Liver (tissue), 9 donors: ENCODE data around the gene TNFSF15. TPM values are rescaled to one million over a fixed set of nuclear protein-coding genes. Genes with fewer than 3 reads are reported as not detected.

Experiments used
- DNase-seq: peaks from one replicate; pipeline ENCODE4 v3.0.0-alpha.2; 2017; ENCODE audit warnings: low spot score
- H3K27ac ChIP-seq, 2 donors: one replicate each; pipeline ENCODE4 v1.7.0; 2013; ENCODE audit warnings: inconsistent platforms in 2 of 2, low read length in 2 of 2, control low read depth in 1 of 2, low read depth in 1 of 2, mild to moderate bottlenecking in 1 of 2
- H3K27me3 ChIP-seq, 4 donors: one replicate each; pipeline versions ENCODE4 v1.6.1 to v1.7.0; 2013; ENCODE audit warnings: low read length in 3 of 4, inconsistent platforms in 1 of 4, mild to moderate bottlenecking in 1 of 4, moderate library complexity in 1 of 4; ENCODE audit not compliant: control insufficient read depth in 4 of 4, insufficient read depth in 4 of 4
- H3K36me3 ChIP-seq, 4 donors: one replicate each; pipeline versions ENCODE4 v1.6.1 to v1.7.0; 2013; ENCODE audit warnings: low read length in 3 of 4, mild to moderate bottlenecking in 3 of 4, low read depth in 1 of 4, moderate library complexity in 1 of 4; ENCODE audit not compliant: control insufficient read depth in 4 of 4, insufficient read depth in 3 of 4
- H3K4me1 ChIP-seq, 4 donors: one replicate each; pipeline versions ENCODE4 v1.6.1 to v1.7.0; 2013; ENCODE audit warnings: low read length in 3 of 4, mild to moderate bottlenecking in 3 of 4, moderate library complexity in 1 of 4; ENCODE audit not compliant: control insufficient read depth in 4 of 4, insufficient read depth in 4 of 4
- H3K4me3 ChIP-seq, 3 donors: one replicate each; pipeline versions ENCODE4 v1.6.1 to v1.7.0; 2013; ENCODE audit warnings: low read length in 3 of 3, control low read depth in 1 of 3, low read depth in 1 of 3, mild to moderate bottlenecking in 1 of 3
- H3K9ac ChIP-seq, 2 donors: one replicate each; pipeline ENCODE4 v1.7.0; 2013; ENCODE audit warnings: low read length in 2 of 2, mild to moderate bottlenecking in 2 of 2, moderate library complexity in 2 of 2, control low read depth in 1 of 2, low read depth in 1 of 2
- H3K9me3 ChIP-seq, 4 donors: one replicate each; pipeline versions ENCODE4 v1.6.1 to v1.7.0; 2013; ENCODE audit warnings: low read length in 3 of 4; ENCODE audit not compliant: control insufficient read depth in 4 of 4
- CTCF ChIP-seq: fragments of 150-350 bp; IDR thresholded peaks from 2 replicates; pipeline ENCODE4 v1.5.1; 2017; ENCODE audit warnings: improper control_type of control experiment, low read depth, low read length; ENCODE audit not compliant: missing input control
- EGR1 ChIP-seq, 2 donors: IDR thresholded peaks; 2 replicates each; pipeline ENCODE4 v1.6.1; 2016 to 2018; ENCODE audit warnings: antibody characterized with exemption in 2 of 2, low read depth in 2 of 2
- FOXA1 ChIP-seq: IDR thresholded peaks from 2 replicates; pipeline ENCODE4 v1.6.1; 2016; ENCODE audit warnings: antibody characterized with exemption
- FOXA2 ChIP-seq: IDR thresholded peaks from 2 replicates; pipeline ENCODE4 v1.6.1; 2016; ENCODE audit warnings: antibody characterized with exemption
- GABPA ChIP-seq, 2 donors: IDR thresholded peaks in 1 of 2; conservative IDR thresholded peaks in 1 of 2; 2 replicates each; pipeline ENCODE4 v1.6.1; 2016; ENCODE audit warnings: antibody characterized with exemption in 2 of 2, mild to moderate bottlenecking in 1 of 2, moderate library complexity in 1 of 2
- HNF4A ChIP-seq, 2 donors: conservative IDR thresholded peaks; 2 replicates each; pipeline ENCODE4 v1.6.1; 2016; ENCODE audit warnings: antibody characterized with exemption in 2 of 2, mild to moderate bottlenecking in 2 of 2
- HNF4G ChIP-seq: IDR thresholded peaks from 2 replicates; pipeline ENCODE4 v1.6.1; 2016; ENCODE audit warnings: antibody characterized with exemption
- JUND ChIP-seq, 2 donors: IDR thresholded peaks; 2 replicates each; pipeline ENCODE4 v1.6.1; 2016; ENCODE audit warnings: antibody characterized with exemption in 2 of 2
- MAX ChIP-seq: IDR thresholded peaks from 2 replicates; pipeline ENCODE4 v1.6.1; 2016; ENCODE audit warnings: antibody characterized with exemption
- NR2F2 ChIP-seq: IDR thresholded peaks from 2 replicates; pipeline ENCODE4 v1.6.1; 2016; ENCODE audit warnings: antibody characterized with exemption
- RAD21 ChIP-seq, 2 donors: IDR thresholded peaks; 2 replicates each; pipeline ENCODE4 v1.6.1; 2016; ENCODE audit warnings: antibody characterized with exemption in 2 of 2, mild to moderate bottlenecking in 2 of 2
- REST ChIP-seq: IDR thresholded peaks from 2 replicates; pipeline ENCODE4 v1.6.1; 2016; ENCODE audit warnings: antibody characterized with exemption, mild to moderate bottlenecking
- RXRA ChIP-seq, 2 donors: IDR thresholded peaks; 2 replicates each; pipeline ENCODE4 v1.6.1; 2017 to 2018; ENCODE audit warnings: antibody characterized with exemption in 2 of 2, mild to moderate bottlenecking in 1 of 2
- SP1 ChIP-seq: IDR thresholded peaks from 2 replicates; pipeline ENCODE4 v1.6.1; 2018; ENCODE audit warnings: antibody characterized with exemption, mild to moderate bottlenecking
- TAF1 ChIP-seq: conservative IDR thresholded peaks from 2 replicates; pipeline ENCODE4 v1.6.1; 2016; ENCODE audit warnings: antibody characterized with exemption, mild to moderate bottlenecking
- YY1 ChIP-seq: IDR thresholded peaks from 2 replicates; pipeline ENCODE4 v1.6.1; 2016; ENCODE audit warnings: antibody characterized with exemption, mild to moderate bottlenecking
- ZBTB33 ChIP-seq: IDR thresholded peaks from 2 replicates; pipeline ENCODE4 v1.6.1; 2016; ENCODE audit warnings: antibody characterized with exemption
- WGBS: extraction: QIAGEN DNeasy Blood & Tissue Kit; methylation state at CpG from one replicate; pipeline ENCODE4 v1.1.7; 2013; 5-methylcytosine and 5-hydroxymethylcytosine counted together
- polyA plus RNA-seq, 2 donors: library from polyadenylated mRNA; stranded (reverse) in 1 of 2; unstranded in 1 of 2; fragments of 200-250 nt in 1 of 2; fragments of >200 nt in 1 of 2; fragmentation: Nextera tagmentation in 1 of 2; extraction: Ambion mirVana in 1 of 2; gene quantifications; one replicate each; pipeline versions ENCODE4 v1.2.1 to v1.2.3, GENCODE V29; 2013 to 2015
- total RNA-seq, 2 donors: library from RNA; depleted of rRNA; stranded (reverse); fragments of >200 nt; gene quantifications; one replicate each; pipeline ENCODE4 v1.2.3, GENCODE V29; 2014
- donor health status: healthy.
- donor health status: healthy.
- donor health status: healthy.
- donor health status: healthy.
- donor health status: healthy.

Gene TNFSF15
- total RNA-seq (under 1 TPM; 0.08 to 0.42 TPM), polyA plus RNA-seq (under 1 TPM in 1 of 2 donors, not detected in 1; 0.01 TPM)

DNA sequence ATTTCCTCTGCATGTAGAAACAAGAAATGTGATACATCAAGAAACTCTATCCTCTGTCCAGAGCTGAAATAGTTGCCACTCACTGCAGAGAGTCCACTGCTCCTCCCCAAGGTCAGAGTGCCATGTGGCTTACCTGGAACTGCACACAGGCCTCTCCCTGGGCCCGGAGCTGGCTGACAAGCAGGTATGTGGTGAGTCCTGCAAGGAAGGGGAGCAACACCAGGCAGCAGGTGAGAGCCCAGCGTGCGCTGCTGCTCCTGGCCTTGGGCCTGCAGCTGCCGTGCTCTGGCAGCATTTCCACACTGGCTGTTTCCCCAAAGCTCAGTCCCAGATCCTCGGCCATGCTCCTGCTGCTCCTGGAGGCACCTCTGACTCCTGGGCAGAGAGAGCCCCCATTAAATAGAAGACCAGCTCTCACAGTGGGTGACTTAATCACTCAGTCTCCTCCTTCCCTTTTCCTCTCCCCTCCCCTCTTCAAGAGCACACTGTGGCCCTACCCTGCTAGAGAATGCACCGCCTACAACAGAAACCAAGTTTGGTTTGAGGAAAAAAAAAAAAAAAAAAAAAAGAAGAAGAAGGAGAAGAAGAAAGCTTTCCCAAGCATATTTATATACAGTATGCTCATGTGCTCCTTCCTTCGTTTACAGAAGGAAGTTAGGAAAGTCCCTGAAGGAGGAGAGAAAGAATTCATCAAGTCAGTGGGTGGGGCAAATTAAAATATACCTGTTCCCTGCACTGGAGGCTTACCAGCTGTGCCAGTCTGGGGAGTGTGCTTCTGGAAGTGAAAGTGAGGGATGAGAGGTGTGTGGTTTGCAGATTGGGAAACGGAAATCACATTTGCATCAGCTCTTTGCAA is at the start of gene TNFSF15:
TSS of gene TNFSF15 (minus strand) at position 370 of the 856 bp plus-strand sequence. CDS start at position 343, 27 bp downstream.
- peak; percentile 35 for DNase-seq
- no peaks in the 10 kb centered on the region for H3K4me1 ChIP-seq
- TF ChIP-seq REST (no peak), SP1 (no peak), GABPA (IDR thresholded peaks at IDR 0.05 in 1 of 2, conservative IDR thresholded peaks at IDR 0.05 in 1 of 2) (no peak), RXRA (IDR thresholded peaks at IDR 0.05) (no peak), HNF4G (no peak), ZBTB33 (no peak), FOXA2 (no peak), NR2F2 (no peak), HNF4A (conservative IDR thresholded peaks at IDR 0.05) (no peak), RAD21 (IDR thresholded peaks at IDR 0.05) (no peak), YY1 (no peak)
- H3K9ac ChIP-seq, result no peak within 1 kb of the TSS
- no peaks in the 10 kb centered on the region for H3K27me3 ChIP-seq
- H3K27ac ChIP-seq, result no peak within 1 kb of the TSS
- H3K4me3 ChIP-seq, result no peak within 1 kb of the TSS
- 55% methylated on average over 8 of the region's 8 CpGs for WGBS
- no peaks in the 10 kb centered on the region for H3K9me3 ChIP-seq
- H3K36me3 ChIP-seq, result no peaks in the 10 kb centered on the region

- H3K27ac ChIP-seq, result no peak overlapping the region
- H3K4me3 ChIP-seq, result no peak overlapping the region
- WGBS, result 67% methylated on average over 2 of the region's 2 CpGs
- no peaks in the 10 kb centered on the region for H3K9me3 ChIP-seq
- no peak for DNase-seq
- H3K36me3 ChIP-seq, result no peaks in the 10 kb centered on the region
- H3K9ac ChIP-seq, result no peak overlapping the region
- H3K4me1 ChIP-seq, result no peaks in the 10 kb centered on the region
- TF ChIP-seq RXRA (IDR thresholded peaks at IDR 0.05), result no peak
- TF ChIP-seq FOXA2, result no peak
- TF ChIP-seq CTCF, result no peak
- no peak for TF ChIP-seq RAD21 (IDR thresholded peaks at IDR 0.05)
- TF ChIP-seq JUND (IDR thresholded peaks at IDR 0.05), result no peak
- TF ChIP-seq TAF1, result no peak
- no peak for TF ChIP-seq REST
- TF ChIP-seq EGR1 (IDR thresholded peaks at IDR 0.05; ENCODE audit: low read depth in 2 of 2), result no peak
- TF ChIP-seq SP1, result no peak
- TF ChIP-seq MAX, result no peak
- no peak for TF ChIP-seq HNF4G
- no peak for TF ChIP-seq HNF4A (conservative IDR thresholded peaks at IDR 0.05)
- no peak for TF ChIP-seq ZBTB33
- no peak for TF ChIP-seq FOXA1
- no peak for TF ChIP-seq NR2F2
- no peak for TF ChIP-seq YY1
- no peaks in the 10 kb centered on the region for H3K27me3 ChIP-seq
Measured at GRCh38 chr9:114855488-114855887, 49.6 kb upstream of the TNFSF15 start.
